ENCODE measurements around the gene HP1BP3.

Gene HP1BP3

GRCh38 chr1:20770314-20771087 lies 16.6 kb downstream of the HP1BP3 start:
- DNase-seq (ENCODE audit: low read depth in 2 of 2), result no peak

- DNase-seq (ENCODE audit: low read depth in 2 of 2), result no peak
Measured at GRCh38 chr1:20767271-20767670, 19.8 kb downstream of the HP1BP3 start.

GRCh38 chr1:20763417-20763816 lies 23.7 kb downstream of the HP1BP3 start:
- DNase-seq (ENCODE audit: low read depth in 2 of 2), result no peak

GRCh38 chr1:20760322-20760721 lies 26.8 kb downstream of the HP1BP3 start:
- DNase-seq (ENCODE audit: low read depth in 2 of 2), result no peak

GRCh38 chr1:20753589-20753988 lies 33.5 kb downstream of the HP1BP3 start:
- no peak for DNase-seq (ENCODE audit: low read depth in 2 of 2)

- DNase-seq (ENCODE audit: low read depth in 2 of 2), result no peak
Measured at GRCh38 chr1:20751462-20751990, 35.6 kb downstream of the HP1BP3 start.

GRCh38 chr1:20742671-20743070 lies 44.4 kb downstream of the HP1BP3 start:
- no peak for DNase-seq (ENCODE audit: low read depth in 2 of 2)

GRCh38 chr1:20740781-20741180 lies 46.3 kb downstream of the HP1BP3 start:
- no peak for DNase-seq (ENCODE audit: low read depth in 2 of 2)

- DNase-seq (ENCODE audit: low read depth in 2 of 2), result no peak
Measured at GRCh38 chr1:20739225-20739624, 47.9 kb downstream of the HP1BP3 start.

GRCh38 chr1:20735581-20736111 lies 51.5 kb downstream of the HP1BP3 start:
- no peak for DNase-seq (ENCODE audit: low read depth in 2 of 2)

GRCh38 chr1:20733360-20733975 lies 53.6 kb downstream of the HP1BP3 start:
- DNase-seq (ENCODE audit: low read depth in 2 of 2), result no peak

- DNase-seq (ENCODE audit: low read depth in 2 of 2), result peak; percentile 69 to 70
Measured at GRCh38 chr1:20732588-20733359, 54.3 kb downstream of the HP1BP3 start, which contains the start of gene SH2D5. Gene SH2D5, minus strand, starts transcription at chr1:20732703. Its CDS starts 4,659 bp downstream, at chr1:20728044.

- peak in 1 of 2 donors; percentile 36 for DNase-seq (ENCODE audit: low read depth in 2 of 2)
Measured at GRCh38 chr1:20732071-20732587, 55.0 kb downstream of the HP1BP3 start.

GRCh38 chr1:20731057-20731991 lies 55.8 kb downstream of the HP1BP3 start:
- DNase-seq (ENCODE audit: low read depth in 2 of 2), result no peak

- DNase-seq (ENCODE audit: low read depth in 2 of 2), result no peak
Measured at GRCh38 chr1:20730690-20731056, 56.4 kb downstream of the HP1BP3 start.

- no peak for DNase-seq (ENCODE audit: low read depth in 2 of 2)
Measured at GRCh38 chr1:20729990-20730689, 57.0 kb downstream of the HP1BP3 start.

- no peak for DNase-seq (ENCODE audit: low read depth in 2 of 2)
Measured at GRCh38 chr1:20729155-20729931, 57.8 kb downstream of the HP1BP3 start.

GRCh38 chr1:20728371-20729154 lies 58.5 kb downstream of the HP1BP3 start:
- no peak for DNase-seq (ENCODE audit: low read depth in 2 of 2)

Data from stimulated activated CD4-positive, alpha-beta T cell treated with anti-CD3 and anti-CD28 coated beads, Interleukin-15, amount 100 ng/mL, for 48 hours (primary cell).